MV-4-11 (cell line): Measurements from ENCODE around the gene KCNIP4.

Experiments
- DNase-seq: peaks from one replicate; lab custom pipeline; 2025; lab: John Stamatoyannopoulos, UW

KCNIP4 gene

GRCh38 chr4:21688596-21689265, 259.8 kb downstream of the KCNIP4 start:
- no peak for DNase-seq

DNA sequence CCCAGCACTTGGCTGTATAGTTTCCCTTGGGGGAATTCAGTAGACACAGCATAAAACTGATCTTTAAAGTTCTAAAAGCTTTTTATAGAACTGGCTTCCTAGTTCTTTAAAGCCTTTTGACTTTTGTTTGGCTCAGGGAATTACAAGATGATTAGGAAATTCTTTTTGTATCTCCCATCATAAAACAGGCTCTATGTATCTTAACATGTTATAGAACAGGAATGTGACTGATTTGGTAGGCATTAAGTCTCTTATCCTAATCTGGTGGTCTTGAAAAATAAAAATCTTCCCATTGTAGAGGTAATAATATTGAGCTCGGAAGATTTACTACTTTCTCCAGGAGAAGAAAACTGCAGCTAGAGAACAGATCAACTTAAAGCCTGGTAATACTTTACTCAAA, 262.7 kb downstream of the KCNIP4 start:
- no peak for DNase-seq

GRCh38 chr4:21680326-21680898, 268.2 kb downstream of the KCNIP4 start:
- DNase-seq: no peak

- DNase-seq: no peak
Observed at GRCh38 chr4:21678711-21679110, 269.9 kb downstream of the KCNIP4 start.

- no peak for DNase-seq
Observed at GRCh38 chr4:21677173-21677572, 271.4 kb downstream of the KCNIP4 start.

GRCh38 chr4:21664355-21664754, 284.2 kb downstream of the KCNIP4 start:
- DNase-seq: no peak

DNA sequence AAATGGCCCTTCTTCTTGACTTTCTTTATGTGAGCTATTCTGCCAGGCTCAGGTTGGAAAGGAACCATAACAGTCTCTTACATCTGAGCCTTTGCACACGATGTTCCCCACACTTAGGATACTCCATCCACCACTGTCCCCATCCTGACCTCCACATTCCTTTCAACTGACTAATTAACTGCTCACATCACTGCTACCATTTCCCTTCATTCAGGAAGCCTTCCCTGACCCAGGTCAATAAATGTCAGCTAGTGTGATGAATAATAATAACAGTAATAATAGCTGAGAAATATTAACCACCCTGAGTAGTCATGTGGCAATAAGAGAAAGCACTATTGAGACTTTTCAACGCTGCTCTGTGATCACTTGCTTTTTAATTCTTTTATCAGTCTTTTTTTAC, 291.7 kb downstream of the KCNIP4 start:
- no peak for DNase-seq

DNA sequence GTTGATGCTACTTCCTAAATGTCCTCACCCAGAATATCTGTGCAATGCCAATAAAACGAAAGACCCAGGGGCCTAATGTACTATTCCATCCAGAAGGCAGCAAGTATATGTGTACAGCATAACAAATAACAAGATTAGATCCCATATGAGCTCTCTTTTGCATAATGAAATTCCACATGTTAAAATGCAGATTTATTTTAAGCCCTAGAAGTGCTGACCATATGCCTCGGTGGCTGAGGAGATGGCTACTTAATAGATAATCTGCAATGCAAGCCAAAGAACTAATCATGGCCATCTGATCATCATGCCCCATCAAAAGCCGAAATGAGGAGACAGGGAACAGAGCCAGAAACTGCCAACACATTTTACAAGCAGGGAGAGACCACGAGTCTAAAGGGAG, 293.5 kb downstream of the KCNIP4 start:
- DNase-seq: no peak

DNA sequence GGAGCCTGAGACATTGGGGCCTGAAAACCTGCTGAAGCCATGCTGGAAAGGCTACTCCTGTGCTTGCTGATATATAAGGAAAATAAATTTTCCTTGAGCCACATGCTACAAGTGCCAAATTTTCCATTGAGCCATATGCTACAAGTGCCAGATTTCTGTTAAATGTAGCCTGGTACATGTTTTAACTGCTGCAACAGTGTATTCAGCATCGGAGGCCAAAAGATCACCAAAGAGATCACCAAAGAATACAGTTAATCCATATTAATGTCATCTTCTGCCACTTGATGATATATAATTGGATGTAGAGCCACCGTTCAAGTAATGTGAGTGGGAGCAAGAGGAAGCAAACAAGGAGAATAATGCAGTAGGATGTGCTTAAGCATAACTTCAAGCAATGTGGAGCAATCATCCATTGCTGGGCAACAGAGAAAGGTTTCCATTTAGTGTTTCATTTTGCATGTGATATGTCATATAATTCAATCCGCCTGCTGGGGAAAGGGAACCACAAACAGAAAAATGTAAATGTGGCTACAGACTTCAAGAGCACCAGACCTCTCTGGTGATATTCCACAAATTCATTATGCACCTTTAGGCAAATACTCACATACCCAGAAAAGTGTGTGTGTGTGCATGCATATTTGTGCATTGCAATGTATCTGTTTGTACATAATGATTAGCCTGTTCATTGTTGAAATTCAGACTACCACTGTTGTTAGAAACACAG, 295.9 kb downstream of the KCNIP4 start:
- no peak for DNase-seq

DNA sequence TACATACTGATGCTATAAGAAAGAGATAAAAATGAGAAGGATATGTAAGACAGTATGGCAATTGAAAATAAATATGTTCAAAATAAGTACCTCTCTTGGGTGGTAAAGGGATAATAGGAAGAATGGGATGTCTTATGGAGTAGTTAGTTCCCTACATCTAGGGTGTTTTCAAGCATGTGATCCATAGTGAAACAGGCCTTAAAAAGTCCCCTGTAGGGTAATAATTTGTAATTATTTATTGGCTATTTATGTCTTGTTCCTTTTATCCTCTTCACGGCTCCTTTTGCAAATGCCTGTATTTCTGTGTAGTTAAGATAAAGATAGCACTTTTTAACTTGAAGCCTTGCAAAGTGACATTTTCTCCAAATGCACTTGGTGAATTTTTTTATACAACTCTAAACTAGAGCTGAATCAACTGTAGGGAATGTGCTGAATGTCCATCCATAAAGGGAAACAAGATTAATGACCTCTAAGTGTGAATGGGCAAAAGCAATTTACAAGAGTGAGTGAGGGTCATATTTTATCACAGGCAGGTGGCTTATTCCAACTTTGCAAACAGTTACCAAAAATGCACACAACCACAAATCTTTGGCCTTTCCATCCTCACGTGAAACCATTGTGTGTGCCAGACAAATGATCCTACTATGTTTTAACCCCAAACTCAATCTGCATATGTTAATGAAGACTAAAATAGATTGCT, 299.0 kb downstream of the KCNIP4 start:
- DNase-seq: no peak

DNA sequence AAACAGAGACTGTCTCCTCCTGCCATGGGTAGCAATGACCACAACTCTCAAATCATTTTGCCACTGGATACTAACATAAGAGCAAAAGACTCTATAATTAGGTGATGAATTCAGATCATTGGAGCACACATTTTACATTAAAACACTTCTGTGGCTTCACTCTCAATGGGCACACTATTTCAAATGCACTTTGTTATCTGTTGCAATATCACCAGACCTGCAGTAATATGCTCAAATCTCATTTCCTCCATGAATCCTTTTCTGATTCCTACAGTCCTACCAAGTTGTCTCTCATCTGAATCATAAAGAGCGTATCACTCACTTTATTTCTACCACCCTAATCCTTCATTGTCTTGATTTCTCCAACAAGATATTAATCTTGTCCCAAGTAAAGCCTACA, 302.8 kb downstream of the KCNIP4 start:
- DNase-seq: no peak

GRCh38 chr4:21641696-21642095, 306.9 kb downstream of the KCNIP4 start:
- no peak for DNase-seq

DNA sequence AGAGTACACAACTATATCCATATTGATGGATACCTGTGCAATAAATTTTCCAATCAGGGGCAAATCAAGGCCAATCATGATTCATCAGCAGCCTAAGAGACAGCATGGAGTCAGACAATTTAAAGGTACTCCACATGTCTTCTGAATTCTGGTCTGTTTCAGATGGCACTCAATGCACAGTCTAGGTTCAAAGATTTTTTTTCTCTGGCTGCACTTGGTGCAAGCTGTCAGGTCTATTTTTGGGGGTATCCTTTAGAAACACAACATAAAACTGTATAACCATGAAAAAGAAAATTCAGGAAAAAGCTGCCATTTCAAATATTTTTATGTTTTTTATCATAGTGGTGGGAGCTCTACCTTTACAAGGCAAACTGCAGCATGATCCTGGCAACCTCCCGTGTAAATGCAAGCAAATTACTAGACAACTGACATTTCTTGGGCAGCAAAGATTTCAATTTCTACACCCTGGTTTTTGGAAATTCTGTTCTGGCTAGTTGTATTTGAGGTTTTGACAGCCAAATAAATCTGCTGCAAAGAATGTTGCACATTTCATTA, 310.3 kb downstream of the KCNIP4 start:
- no peak for DNase-seq

GRCh38 chr4:21628916-21629610, 319.5 kb downstream of the KCNIP4 start:
- no peak for DNase-seq

DNA sequence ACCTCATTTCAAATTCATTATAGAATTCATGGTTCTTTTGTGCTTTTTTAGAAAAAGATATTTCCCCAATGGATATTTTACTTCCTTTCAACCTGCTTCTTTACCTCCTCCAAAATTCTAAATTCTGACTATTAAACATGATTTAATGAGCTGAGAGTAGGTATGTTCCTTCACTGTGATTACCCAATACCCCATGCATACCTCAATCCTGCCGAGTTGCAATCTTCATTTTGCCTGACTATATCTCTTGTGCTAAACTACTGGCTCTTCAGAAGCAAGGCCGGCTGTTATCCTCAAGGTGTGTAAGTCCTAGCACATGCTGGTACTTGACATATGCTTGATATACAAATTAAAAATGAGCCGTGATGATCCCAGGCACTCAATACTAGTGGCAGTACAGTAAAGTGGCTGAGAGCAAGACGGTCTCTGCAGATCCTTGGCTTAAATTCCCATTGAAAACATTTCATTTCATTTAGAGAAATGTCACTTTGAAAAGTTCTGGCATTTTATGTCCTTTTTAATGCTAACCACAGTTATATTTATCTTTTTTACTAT, 320.4 kb downstream of the KCNIP4 start:
- no peak for DNase-seq

DNA sequence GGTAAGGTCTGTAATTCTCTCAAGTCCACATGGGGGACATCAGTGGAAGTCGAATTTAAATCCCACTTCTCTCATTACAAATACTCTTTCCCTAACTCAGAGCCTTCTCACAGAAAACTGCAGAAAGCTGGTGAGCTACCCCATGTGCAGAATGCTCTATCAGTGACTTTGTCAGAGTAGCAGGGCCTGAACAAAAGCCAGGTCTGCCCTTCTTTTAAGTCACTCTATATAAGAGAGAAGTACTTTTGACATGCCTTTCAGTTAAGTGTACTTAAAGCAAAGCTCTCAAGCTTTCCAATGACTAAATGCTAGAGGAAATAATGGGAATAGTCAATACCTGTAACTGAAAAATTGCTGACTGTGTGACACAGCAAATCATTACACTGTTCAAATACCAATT, 323.1 kb downstream of the KCNIP4 start:
- DNase-seq: no peak

- no peak for DNase-seq
Observed at GRCh38 chr4:21605006-21605405, 343.6 kb downstream of the KCNIP4 start.

- no peak for DNase-seq
Observed at GRCh38 chr4:21596521-21596920, 352.1 kb downstream of the KCNIP4 start.

GRCh38 chr4:21593671-21594001, 354.9 kb downstream of the KCNIP4 start:
- no peak for DNase-seq

- no peak for DNase-seq
Observed at GRCh38 chr4:21592970-21593670, 355.5 kb downstream of the KCNIP4 start.

GRCh38 chr4:21577056-21577455, 371.5 kb downstream of the KCNIP4 start:
- DNase-seq: no peak
